CD1c-positive myeloid dendritic cell (primary cell): ENCODE data around the gene SMIM20.
A peak's percentile ranks its signal among the peaks of the same experiment; 100 is the strongest.

ENCODE experiments used
- DNase-seq: peaks from one replicate; pipeline ENCODE4 v3.0.0-alpha.2; 2016; ENCODE audit errors: extremely low spot score

Gene SMIM20

DNA sequence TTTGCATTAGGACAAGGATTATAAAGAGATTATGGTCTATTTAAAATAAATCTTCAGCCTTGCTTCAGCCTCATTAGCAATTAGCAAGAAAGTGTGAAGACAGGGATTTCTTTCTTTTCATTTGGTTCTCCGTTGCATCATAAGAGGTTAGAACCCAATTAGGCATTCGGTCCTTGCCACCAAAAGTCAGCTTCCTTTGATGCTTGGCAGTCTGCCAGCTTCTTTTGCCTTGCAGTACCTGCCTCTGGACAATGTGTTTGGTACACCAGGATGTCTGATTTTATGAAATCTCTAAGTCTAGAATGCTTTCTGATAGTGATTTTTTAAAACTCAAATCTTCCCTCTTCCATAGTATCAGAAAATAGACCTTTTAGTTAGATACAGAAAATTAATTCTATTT is 12.4 kb downstream of the SMIM20 start:
- DNase-seq = no peak

DNA sequence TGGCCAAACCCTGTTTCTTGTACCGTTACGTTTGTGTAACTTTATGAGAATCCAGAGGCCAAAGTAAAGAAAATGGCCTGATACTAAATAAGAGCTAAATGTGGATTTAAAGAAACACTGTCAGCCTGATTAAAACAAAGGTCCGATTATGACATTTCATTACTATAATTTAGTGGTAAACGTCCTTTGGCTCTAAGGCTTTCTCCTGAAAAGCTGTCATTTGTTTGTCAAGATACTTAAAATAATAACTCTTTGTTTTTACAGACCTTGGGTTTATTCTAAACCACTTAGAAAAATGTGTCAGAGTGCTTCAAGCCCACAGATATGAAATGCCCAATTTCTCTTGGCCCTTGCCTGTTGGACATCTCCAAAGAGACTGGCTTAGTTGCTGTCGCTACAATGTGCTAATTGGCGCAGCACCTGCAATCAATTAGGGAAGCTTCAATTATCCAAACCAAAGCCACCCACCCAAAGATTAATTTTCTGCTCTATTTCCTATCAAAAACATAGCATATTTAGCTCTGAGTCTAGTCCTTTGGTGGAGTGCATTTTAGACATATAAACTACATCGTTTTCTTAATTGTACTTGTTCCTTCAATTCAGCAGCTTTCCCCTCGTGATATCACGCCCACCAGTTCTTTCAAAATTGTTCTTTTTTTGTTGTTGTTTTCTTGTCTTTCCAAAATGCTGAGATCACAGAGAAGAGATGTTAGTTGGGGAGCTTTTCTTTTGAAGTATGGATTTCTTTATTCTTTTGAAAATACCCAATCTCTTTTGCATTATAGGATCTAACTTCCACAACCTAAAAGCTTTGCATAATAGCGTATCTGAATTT is 13.6 kb downstream of the SMIM20 start:
- DNase-seq = peak; percentile 41

DNA sequence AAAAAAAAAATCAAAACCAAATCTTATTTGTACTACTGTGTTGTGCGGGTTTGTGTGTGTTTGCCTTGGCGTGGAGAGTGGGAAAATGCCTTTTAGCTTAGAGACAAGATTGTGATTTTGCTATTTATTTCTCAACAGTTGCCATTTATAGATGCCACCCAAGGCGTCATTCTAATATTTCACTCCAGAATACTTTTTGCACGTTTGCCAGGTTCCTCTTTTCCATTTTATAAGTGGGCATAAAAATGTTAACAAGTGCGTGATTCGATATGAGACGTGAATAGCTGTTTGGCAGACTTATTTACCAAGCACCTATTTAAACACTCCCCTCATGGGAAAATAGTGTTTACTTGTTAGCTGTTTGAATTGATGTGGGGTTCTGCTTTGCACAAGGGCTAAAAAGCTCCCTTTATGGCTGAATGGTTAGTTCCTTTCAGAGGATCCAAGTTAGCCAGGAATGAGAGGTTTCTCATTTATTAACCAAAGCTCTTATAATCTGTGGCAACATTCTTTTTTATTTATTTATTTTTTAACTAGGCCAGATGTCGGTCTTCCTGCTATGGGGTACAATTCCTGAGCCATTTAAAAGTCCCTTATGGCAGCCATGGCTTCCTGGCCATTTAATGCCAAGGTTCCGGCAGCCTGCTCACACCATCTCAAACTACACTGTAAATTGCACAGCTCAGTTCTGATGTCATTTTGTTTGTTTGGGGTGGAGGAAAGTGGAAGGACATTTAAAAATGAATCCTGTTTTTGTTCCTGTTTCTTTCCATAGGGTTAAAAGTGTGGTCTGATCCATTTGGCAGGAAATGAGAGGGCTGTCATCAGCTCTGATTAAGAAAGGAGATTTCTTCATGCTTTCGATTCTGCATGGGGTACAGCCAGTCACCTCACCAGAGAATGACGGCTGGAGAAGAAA is 14.6 kb downstream of the SMIM20 start:
- DNase-seq = peak; percentile 87

DNA sequence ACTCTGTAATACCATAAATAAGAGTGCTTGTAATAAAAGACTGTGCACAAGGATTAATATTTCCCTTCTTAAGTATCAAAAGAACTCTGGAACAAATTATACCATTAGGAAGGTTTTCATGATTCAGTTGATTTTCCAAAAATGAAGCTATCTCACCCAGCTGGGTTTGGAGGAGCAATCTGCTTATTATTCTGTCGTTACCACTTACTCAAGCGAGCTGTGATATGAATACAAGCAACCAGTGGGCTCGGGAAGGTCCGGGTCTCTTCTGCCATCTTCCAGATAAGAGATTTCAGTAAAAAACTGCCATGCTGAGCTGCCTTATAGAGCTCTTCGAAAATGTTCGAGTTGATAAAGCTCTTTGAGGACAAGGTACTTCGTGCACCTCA is 15.3 kb downstream of the SMIM20 start:
- DNase-seq = no peak

DNA sequence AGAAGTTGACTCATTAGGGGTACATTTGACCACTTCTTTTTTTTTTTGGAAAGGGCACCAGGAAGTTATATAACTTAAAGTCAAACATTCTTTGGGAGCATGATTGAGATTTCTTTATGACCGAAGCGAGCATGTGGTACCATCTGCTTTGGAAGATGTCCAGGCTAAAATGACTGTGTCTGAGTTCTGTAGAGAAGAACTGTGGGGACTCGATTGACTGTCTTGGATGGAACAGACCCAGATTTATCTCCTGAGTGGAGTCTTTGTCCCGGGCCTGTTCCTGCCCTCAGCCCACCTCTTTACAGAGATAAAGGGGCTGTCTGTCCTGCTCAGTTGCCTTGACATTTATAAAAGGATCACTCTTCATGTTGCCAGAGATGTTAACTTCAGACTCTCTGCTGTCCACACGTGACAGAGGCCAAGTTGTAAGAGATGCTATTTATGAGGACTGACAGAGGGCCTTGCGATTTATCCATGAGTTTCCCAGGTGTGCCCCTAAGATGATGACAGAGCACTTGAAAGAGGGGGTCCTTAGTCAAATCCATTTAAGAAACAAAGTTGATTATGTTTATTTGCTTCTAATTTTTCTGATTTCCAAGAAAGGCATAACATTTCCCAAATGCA is 16.8 kb downstream of the SMIM20 start:
- peak; percentile 26 for DNase-seq

DNA sequence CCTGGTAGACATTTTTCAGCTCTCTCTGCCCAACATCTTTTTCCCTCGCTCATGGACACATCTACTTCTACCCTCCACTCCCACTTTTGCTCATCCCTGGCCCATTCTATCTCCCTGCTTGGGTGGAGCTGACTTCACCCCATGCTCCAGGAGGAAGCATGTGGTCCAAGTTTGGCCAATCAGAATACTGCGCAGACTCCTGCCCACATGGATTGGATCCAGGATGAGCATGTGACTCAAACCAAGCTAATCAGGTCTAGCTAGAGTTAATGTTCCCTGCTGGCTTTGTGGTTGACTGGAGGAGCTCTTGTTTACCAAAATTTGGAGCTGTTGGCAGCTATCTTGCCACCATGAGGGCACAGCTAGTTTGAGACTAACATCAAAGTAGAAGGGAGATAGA is 22.7 kb downstream of the SMIM20 start:
- DNase-seq = no peak

DNA sequence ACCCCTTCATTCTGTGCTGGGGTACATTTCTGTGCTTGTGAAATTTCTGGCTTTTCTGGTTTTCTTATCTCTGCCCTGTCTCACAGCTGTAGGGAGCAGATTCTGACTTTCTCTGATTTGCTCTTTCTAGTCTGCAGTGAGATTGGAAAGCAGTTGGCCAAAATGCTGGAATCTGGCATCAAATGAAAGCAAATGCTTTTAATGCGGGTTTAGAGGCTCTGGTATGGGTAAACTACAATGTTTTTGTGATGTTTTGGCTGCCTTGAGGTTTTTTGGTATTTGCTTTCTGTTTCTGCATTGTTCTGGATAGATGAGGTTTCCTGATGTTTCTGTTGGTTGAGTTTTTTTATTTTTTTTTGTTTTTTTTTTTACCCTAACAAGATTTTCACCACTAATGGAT is 23.8 kb downstream of the SMIM20 start:
- no peak for DNase-seq

DNA sequence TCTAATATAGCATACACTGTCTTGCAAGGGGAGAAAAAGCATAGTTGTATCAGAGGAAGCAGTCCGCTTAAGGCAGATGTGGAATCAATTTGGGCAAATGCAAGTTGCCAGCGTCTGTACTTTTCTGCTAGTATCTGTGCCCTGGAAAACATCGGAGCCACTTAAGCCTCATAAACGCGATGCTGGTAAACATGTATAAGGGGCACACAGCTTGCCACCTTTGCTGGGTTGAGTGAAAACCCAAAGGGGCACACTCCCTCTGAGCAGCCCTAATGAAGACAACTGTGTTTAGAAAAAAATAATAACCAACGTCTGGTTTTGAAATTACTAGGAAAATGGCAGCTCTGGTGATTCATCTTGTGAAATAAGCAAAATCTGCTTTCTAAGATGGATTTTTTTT is 24.3 kb downstream of the SMIM20 start:
- DNase-seq = no peak

DNA sequence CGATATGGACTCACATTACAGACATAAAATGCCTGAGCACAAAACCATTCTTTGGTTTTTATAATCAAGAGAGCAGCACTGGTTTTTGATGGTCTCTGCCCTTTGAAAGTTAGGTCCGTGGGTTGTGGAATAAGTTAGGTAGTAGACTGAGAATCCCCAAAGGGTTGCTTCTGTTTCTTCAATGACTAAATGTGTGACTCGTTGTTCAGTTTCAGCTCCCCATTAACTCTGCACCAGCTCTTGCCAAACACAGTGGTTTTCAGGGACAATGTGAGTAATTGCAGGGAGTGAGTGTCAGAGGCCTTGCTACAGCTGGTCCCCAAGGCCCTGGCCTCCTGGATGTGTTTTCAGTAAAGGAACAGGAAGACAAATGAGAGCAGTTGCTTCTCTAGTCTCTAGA is 24.8 kb downstream of the SMIM20 start:
- peak; percentile 73 for DNase-seq

DNA sequence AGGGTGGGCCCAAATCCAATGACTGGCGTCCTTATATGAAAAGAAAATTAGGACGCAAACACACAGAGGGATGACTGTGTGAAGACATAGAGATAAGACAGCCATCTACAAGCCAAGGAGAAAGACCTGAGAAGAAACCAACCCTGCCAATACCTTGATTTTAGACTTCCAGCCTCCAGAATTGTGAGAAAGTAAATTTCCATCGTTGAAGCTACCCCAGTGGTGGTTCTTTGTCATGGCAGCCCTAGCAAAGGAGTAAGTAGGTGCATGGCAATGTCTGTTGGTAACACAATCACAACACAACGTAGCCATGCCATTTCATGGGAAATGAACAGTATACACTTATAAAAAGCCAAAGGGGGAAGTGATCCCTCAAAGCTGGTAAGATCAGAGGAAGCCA is 25.3 kb downstream of the SMIM20 start:
- peak; percentile 21 for DNase-seq

DNA sequence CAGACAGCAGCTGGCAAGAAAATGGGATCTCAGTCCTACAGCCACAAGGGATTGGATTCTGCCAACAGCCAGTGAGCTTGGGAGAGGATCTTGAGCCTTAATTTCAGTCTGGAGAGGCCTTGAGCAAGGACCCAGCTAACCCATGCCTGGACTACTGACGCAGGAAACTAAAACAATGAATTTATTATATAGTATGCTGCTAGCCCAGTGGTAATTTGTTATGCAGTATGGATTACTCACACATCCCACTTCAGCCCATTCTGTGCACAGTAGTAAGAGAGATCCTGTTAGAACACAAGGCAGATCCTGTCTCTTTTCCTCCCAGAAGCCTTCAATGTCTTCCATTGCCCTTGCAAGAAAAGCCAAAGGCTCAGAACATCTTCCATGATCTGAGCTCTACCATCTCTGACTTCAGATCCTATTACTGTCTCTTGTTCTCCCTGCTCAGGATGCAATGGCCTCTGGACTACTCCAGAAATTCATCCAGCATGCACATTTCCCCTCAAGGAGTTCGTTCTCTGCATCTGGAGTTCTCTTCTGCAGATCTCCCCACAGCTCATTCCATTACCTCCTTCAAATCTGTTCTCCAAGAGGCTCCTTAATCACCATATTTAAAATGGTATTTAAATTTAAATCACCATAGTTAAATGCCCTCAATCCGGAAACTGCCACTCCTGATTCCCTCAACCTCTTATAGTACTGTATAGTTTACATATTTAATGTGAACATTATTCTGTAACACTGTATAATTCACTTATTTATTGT is 27.6 kb downstream of the SMIM20 start:
- DNase-seq = no peak

DNA sequence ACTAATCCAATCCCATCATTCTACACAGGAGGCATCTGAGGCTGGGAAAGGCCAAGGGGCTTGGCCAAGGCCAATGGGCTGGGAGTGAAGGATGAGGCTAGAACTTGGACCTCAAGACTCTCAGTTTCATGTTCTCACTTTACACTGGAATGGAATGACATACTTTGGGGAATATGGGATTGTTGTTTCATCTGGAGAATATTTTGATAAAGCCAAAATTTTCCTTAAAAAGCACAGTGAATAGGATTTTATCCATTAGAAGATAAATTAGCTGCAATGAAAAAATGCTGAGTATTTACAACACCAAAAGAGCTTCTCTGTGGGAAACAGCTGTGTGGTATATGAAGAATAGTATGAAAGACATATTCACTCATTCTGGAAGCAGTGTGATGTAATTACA is 29.3 kb downstream of the SMIM20 start:
- DNase-seq = no peak

DNA sequence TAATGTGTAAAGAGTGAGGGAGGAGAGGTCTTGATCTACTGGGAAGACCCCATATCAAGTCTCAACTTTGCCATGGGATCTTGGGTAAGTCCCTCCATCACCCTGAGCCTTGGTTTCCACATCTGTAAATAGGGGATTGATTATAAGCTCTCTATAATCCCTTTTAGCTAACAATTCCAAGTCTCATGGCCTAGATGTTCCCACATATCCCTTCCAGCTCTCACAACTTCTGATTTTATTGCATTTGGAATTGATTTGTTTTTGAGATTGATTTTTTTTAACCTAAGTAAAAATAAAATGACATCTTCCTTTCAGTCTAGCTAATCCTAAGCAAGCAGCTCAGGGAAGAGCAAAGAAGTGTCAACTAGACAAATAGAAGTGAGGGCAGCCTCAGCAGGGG is 29.8 kb downstream of the SMIM20 start:
- no peak for DNase-seq

DNA sequence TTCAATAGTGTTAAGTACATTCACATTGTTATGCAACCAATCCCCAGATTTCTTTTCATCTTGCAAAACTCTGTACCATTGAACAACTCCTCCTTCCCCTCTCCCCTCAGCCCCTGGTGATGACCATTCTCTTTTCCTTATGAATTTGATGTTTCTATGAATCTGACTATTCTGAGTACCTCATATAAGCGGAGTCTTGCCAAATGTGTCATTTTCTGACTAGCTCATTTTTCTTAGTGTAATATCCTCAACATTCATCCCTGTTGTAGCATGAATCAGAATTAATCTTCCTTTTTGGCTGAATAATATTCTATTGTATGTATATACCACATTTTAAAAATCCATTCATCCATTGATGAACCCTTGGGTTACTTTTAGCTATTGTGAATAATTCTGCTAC is 34.0 kb downstream of the SMIM20 start:
- no peak for DNase-seq

DNA sequence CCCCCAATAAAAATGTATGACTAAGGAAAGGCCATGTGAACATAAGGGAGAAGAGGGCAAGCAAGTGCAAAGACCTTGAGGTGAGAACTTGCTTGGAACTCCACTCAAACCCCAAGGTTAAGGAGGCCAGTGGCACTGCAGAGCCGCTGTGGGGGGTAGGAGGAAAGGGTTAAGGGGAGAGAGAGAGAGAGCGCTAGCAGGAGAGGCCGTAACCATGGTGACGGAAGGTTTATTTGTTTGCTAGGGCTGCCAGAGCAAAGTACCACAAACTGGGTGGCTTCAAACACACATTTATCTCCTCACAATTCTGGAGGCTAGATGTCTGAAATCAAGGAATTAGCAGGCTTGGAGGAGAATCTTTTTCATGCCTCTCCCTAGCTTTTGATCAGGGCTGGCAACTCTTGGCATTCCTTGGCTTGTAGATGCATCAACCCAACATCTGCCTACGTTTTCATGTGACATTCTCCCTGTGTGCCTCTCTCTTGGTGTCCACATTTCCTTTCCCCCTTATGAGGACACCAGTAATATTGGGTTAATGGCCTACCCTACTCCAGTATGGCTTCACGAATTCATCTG is 35.2 kb downstream of the SMIM20 start:
- no peak for DNase-seq

DNA sequence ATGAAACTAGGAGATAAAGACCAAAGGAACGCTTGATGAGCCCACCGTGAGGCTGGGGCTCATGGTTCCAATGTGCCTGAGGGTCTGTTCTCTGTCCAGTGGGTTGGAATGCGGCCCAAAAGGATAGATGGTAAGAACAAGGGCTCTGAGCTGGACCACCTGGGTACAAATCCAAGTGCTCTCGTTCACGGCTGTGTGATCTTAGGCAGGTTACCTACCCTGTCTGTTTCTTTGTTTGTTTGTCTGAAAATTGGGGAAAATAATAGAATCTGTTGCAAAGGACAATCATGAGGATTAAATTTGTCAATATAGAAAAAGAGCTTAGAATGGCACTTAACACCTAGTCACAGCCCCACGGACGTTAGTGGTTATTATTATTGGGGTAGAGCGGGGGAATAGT is 36.0 kb downstream of the SMIM20 start:
- DNase-seq = no peak

DNA sequence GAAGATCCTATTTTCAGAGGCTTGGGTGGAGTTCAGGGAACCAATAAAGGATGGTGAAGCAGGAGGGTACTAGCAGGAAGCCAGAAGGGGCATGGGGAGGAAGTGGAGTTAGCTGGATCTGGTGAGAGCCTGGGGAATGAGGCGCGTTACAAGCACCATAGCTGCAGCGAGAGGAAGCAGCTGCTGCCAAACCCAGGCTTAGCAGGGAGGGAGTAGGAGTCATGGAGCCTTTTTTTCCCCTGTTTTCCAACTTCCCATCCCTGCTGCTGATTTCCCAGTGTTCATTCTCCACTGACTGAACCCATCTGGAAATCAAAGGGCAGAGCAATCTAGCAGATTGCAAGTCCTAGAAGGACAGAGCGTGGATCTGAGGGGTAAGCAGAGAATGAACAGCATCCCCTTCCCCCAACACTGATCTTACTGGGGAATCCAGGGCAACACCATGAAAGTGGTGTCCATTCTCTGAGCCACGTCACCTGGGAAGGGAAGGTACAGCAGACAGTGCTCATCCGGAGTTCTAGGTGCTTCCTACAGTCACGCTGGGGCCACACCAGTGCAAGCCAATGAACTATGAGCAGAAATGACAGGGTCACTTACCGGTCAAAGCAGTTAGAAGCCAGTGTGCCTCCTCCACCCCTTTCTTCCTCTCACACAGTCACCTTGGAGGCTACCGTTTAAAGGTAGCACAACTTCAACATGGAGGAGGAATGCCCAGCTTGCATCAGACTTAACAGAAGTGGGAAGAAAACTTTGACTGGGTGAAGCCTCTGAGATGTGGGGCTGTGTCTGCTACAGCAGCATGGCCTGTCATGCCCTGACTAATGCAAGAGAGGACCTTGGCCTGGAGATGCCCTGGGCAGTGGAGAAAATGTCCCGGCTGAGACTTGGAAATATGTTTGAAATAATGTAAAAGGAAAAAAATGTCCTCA is 36.7 kb downstream of the SMIM20 start:
- no peak for DNase-seq

DNA sequence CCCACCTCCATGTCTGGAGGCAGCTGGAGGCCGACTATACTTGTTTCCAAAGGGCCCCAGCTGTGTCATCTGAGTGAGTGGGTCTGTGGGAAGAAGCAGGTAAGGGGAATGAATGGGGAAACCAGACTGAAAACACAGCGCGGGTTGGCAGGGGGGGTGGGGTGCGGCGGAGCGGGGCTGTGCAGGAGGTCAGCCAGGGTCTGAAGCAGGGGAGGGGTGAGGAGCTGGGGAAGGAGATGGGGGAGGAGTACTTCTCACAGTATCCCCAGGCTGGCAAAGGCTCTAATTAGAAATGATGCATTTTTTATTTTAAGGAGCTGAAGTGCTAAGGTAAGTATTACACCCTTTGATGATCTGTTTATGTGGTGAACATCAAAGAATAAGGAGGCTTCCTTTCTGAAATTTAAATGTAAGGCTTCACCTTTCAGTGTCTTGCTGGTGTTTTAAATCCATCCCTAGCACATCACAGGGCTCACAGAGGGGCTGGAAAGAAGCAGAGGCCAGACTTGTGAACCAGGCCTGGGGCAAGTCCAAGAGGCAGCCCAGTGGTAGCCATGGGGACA is 37.5 kb downstream of the SMIM20 start:
- DNase-seq = no peak

DNA sequence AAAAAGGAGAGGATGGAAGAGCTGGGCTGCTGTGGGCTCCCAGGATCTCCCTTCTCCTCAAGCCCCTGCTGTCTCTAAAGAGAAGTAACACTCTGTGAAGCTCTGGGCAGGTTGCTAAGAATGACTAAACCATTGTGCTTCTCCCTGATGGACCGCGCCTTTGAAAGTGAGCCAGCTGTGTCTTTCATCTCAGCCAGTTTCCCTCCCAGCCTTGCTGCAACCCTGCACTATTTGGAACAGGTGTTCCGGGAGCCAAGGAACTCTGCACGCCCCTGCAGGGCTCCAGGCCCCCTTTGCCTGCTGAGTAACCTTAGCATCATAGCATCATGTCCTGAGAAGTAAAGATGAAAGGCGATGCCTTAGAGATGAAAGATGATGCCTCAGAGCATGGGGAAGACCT is 39.7 kb downstream of the SMIM20 start:
- DNase-seq = no peak

DNA sequence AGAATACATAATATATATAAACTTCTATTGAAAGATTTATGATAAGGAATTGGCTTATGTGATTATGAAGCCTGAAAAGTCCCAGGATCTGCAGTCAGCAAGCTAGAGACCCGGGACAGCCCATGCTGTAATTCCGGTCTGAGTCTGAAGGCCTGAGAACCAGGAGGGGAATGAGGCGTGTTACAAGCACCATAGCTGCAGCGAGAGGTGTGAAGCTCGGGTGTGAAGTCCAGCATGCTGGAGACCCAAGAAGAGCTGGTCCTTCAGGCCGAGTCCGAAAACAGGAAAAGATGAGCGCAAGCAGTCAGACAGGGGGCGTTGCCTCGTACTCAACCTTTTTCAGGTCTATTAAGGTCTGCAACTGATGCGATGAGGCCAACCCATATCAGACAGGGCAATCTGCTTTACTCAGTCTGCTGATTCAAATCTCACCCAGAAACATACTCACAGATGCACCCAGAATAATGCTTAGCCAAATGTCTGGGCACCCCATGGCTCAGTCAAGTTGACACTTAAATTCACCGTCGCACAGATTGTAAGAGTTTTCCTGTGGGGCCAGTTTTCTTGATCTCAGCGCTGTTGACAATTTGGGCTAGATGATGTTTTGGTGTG is 40.4 kb downstream of the SMIM20 start:
- DNase-seq = no peak
